Aortic smooth muscle cell (primary cell): ENCODE measurements around the gene DGUOK. TPM values are rescaled to one million over a fixed set of nuclear protein-coding genes. Genes with fewer than 3 reads are reported as not detected.

Experiments
- total RNA-seq: library from RNA; depleted of rRNA; stranded (reverse); fragments of >200 nt; gene quantifications from 2 replicates; pipeline ENCODE4 v1.2.3, GENCODE V29; 2014

Gene DGUOK
- 39.1 and 48.6 TPM in 2 replicates for total RNA-seq

DNA sequence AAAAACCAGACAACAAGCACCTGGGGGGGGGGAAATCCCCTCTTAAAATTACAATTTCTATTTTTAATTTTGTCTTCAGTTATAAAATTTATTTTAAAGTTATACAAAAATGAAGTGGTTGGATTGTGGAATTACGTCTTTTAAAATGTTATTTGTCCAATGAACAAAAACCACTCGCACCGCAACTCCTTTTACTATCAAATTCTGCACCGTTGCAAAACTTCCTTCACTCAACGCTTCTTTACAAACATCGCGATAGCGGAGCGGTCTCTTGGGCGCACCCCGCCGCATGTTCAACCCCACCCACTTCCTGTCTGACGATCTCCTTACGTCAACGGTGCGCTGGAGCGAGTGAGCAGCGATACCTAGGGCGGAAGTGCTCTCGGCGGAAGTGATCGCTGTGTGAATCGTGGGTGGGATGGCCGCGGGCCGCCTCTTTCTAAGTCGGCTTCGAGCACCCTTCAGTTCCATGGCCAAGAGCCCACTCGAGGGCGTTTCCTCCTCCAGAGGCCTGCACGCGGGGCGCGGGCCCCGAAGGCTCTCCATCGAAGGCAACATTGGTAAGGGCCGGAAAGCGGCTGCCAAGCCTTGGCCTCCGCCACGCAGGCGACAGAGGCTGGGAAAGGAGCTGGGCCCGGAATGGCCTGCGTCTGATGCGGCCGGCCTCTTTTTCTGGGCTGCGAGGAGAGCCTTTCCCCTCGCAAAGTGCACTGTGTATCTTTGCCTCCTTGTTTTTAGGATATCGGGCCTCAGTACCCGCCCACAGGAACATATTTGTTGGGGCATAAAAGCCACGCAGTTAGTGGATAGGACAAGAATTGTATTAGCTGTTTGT lies at the start of gene DGUOK:
DGUOK (plus strand) TSS at position 388 of the 835 bp plus-strand sequence; CDS start at position 419, 31 bp downstream.

GRCh38 chr2:73892631-73893329 lies 33.9 kb upstream of the DGUOK start, which contains the start of gene ACTG2:
Gene ACTG2, plus strand, starts transcription at chr2:73893008. Its CDS starts 8,304 bp downstream, at chr2:73901312.

DNA sequence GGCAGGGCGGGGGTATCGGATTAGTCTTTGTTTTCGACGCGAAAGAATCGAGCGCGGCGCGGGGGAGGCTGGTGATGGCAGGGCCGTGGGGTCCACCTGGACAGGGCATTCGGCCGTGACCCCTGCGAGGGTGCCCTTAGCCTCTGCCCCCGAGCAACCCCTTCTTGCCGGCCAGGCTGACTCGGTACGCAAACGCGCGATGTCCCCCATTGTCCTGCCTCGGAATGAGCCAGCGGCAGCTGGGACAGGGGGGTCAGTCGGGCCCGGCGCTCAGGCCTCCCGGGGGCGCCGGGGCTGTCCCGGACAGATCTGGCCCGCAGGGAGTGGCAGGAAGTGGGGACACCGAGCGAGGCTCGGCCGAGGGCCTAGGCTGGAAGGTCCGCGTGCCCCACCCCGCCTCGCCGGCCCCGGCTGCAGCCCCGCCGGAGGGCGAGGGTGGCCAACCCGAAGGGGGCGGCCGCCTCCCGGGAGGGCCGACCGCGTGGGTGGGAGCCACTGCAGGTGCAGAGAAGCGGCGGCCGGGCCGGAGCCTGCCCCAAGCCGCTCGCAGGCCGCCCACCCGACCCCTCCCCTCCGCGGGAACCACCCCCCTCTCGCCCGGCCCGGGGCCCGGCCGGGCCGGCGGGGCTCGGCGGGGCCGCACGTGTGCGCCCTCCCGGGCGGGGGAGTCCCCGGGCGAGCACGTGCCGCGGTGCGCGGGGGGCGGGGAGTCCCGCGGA lies 57.7 kb downstream of the DGUOK start, which contains the start of gene TET3:
TET3 (plus strand) TSS at position 708 of the 719 bp plus-strand sequence. CDS start 1,494 bp downstream, outside the sequence.

Other genes starting within 250 kb of the DGUOK start
- 22.2 and 23.6 TPM in 2 replicates for gene TPRKB, start 189.5 kb upstream of the DGUOK start, total RNA-seq
- 24.4 and 24.6 TPM in 2 replicates for gene DUSP11, start 146.8 kb upstream of the DGUOK start, total RNA-seq
- not detected in 2 replicates for gene C2orf78, start 142.7 kb upstream of the DGUOK start, total RNA-seq
- 23.8 and 24.4 TPM in 2 replicates for gene STAMBP, start 97.9 kb upstream of the DGUOK start, total RNA-seq
- 0.56 TPM in 1 of 2 replicates, not detected in the other for gene ACTG2, start 33.9 kb upstream of the DGUOK start, total RNA-seq
- gene TET3, start 58.0 kb downstream of the DGUOK start, total RNA-seq, result 2.4 and 3.0 TPM in 2 replicates
- gene BOLA3, start 221.0 kb downstream of the DGUOK start, total RNA-seq, result 31.0 and 34.3 TPM in 2 replicates